Measurements from ENCODE around the gene MALT1.

The MALT1 gene, protein sequence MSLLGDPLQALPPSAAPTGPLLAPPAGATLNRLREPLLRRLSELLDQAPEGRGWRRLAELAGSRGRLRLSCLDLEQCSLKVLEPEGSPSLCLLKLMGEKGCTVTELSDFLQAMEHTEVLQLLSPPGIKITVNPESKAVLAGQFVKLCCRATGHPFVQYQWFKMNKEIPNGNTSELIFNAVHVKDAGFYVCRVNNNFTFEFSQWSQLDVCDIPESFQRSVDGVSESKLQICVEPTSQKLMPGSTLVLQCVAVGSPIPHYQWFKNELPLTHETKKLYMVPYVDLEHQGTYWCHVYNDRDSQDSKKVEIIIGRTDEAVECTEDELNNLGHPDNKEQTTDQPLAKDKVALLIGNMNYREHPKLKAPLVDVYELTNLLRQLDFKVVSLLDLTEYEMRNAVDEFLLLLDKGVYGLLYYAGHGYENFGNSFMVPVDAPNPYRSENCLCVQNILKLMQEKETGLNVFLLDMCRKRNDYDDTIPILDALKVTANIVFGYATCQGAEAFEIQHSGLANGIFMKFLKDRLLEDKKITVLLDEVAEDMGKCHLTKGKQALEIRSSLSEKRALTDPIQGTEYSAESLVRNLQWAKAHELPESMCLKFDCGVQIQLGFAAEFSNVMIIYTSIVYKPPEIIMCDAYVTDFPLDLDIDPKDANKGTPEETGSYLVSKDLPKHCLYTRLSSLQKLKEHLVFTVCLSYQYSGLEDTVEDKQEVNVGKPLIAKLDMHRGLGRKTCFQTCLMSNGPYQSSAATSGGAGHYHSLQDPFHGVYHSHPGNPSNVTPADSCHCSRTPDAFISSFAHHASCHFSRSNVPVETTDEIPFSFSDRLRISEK

DNA sequence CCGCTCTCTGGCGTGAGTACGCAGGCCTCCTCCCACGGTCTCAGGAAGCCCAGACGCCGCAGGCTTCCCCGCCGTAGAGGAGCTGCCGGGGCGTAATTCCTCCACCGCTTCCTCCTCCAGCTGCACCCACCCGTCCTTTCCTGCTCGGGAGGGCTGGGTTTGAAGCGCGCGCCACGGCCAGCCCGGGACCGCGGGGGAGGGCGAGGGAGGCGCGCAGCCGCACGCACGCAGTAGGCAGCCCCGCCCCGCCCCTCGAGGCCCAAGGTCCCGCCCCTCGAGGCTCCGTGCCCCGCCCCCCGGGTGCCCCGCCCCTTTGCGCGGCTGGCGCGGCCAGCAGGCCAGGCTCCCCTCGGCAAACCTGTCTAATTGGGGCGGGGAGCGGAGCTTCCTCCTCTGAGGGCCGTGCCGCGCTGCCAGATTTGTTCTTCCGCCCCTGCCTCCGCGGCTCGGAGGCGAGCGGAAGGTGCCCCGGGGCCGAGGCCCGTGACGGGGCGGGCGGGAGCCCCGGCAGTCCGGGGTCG is at the start of gene MALT1:
TSS of gene MALT1 (plus strand) at position 355 of the 521 bp plus-strand sequence. CDS start 179 bp downstream, outside the sequence.
- H3K27ac ChIP-seq (ENCODE audit: low read depth, low read length) = peak within 1 kb of the TSS; percentile 80
- peaks cover 5% of the 10 kb centered on the region; the same call in 1 of the 2 replicates for H3K36me3 ChIP-seq (ENCODE audit: low read length)
- H3K9ac ChIP-seq (ENCODE audit: low read length) = peak within 1 kb of the TSS; percentile 79
- H4K20me1 ChIP-seq (ENCODE audit: low read depth, low read length) = 0 out of 2 replicates have a peak, but pooled peaks cover 8% of the 10 kb centered on the region
- peaks cover 33% of the 10 kb centered on the region; the same call in 1 of the 2 replicates for H3K79me2 ChIP-seq (ENCODE audit: insufficient read depth, low read length)
- peak within 1 kb of the TSS; percentile 90 for H3K4me3 ChIP-seq (ENCODE audit: insufficient read depth, low read length, poor library complexity, severe bottlenecking)
- no peaks in the 10 kb centered on the region for H3K27me3 ChIP-seq (ENCODE audit: low read length)
- H3K4me2 ChIP-seq (ENCODE audit: low read depth, low read length, poor library complexity, severe bottlenecking) = peak within 1 kb of the TSS; percentile 79
- H3K9me3 ChIP-seq (ENCODE audit: insufficient read depth, low read length) = no peaks in the 10 kb centered on the region
- peak within 1 kb of the TSS; percentile 66 for H2AFZ ChIP-seq (ENCODE audit: low read depth, low read length, severe bottlenecking)
- H3K9me2 ChIP-seq (replicated peaks; ENCODE audit: insufficient read depth, low read length) = no peaks in the 10 kb centered on the region
- H3F3A ChIP-seq (ENCODE audit: insufficient read depth) = peaks cover 14% of the 10 kb centered on the region
- TF ChIP-seq EZH2phosphoT487 (conservative IDR thresholded peaks at IDR 0.05; ENCODE audit: low read length) = no peak
- TF ChIP-seq, protein P1, sequence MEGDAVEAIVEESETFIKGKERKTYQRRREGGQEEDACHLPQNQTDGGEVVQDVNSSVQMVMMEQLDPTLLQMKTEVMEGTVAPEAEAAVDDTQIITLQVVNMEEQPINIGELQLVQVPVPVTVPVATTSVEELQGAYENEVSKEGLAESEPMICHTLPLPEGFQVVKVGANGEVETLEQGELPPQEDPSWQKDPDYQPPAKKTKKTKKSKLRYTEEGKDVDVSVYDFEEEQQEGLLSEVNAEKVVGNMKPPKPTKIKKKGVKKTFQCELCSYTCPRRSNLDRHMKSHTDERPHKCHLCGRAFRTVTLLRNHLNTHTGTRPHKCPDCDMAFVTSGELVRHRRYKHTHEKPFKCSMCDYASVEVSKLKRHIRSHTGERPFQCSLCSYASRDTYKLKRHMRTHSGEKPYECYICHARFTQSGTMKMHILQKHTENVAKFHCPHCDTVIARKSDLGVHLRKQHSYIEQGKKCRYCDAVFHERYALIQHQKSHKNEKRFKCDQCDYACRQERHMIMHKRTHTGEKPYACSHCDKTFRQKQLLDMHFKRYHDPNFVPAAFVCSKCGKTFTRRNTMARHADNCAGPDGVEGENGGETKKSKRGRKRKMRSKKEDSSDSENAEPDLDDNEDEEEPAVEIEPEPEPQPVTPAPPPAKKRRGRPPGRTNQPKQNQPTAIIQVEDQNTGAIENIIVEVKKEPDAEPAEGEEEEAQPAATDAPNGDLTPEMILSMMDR (IDR thresholded peaks at IDR 0.05; ENCODE audit: insufficient read depth, low read length, poor library complexity, severe bottlenecking) = no peak

DNA sequence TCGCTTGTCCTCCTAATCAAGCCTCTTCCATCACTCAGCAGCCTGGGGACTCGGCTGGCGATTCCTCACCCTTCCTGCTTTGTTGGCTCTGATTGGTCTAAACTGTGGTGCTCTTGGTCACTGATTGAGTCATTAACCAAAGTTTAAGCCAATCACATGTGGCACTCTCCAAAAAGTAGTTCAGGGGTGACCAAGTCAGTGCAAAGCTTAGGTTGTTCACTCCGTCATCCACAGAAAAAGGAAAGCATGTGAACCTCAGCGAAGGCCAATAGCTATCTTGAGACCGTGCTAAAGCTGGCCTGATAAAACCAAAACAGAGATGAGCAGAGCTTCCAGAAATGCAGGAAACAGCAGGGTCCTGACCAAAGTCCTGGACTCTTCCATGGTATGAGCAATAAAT is 47.3 kb upstream of the MALT1 start:
- TF ChIP-seq EZH2phosphoT487 (conservative IDR thresholded peaks at IDR 0.05; ENCODE audit: low read length) = no peak
- TF ChIP-seq, protein P1 (IDR thresholded peaks at IDR 0.05; ENCODE audit: insufficient read depth, low read length, poor library complexity, severe bottlenecking) = no peak
- Histone ChIP-seq H3K27ac (ENCODE audit: low read depth, low read length) (no peak overlapping the region), H3K4me3 (ENCODE audit: insufficient read depth, low read length, poor library complexity, severe bottlenecking) (no peak overlapping the region), H3K79me2 (ENCODE audit: insufficient read depth, low read length) (no peaks in the 10 kb centered on the region), H3K4me2 (ENCODE audit: low read depth, low read length, poor library complexity, severe bottlenecking) (no peak overlapping the region), H3K9me3 (ENCODE audit: insufficient read depth, low read length) (no peaks in the 10 kb centered on the region), H3K9me2 (replicated peaks; ENCODE audit: insufficient read depth, low read length) (no peaks in the 10 kb centered on the region), H4K20me1 (ENCODE audit: low read depth, low read length) (no peaks in the 10 kb centered on the region), H3K36me3 (ENCODE audit: low read length) (no peaks in the 10 kb centered on the region), H3K27me3 (ENCODE audit: low read length) (no peaks in the 10 kb centered on the region), H3F3A (ENCODE audit: insufficient read depth) (no peaks in the 10 kb centered on the region), H2AFZ (ENCODE audit: low read depth, low read length, severe bottlenecking) (no peak overlapping the region), H3K9ac (ENCODE audit: low read length) (no peak overlapping the region)

DNA sequence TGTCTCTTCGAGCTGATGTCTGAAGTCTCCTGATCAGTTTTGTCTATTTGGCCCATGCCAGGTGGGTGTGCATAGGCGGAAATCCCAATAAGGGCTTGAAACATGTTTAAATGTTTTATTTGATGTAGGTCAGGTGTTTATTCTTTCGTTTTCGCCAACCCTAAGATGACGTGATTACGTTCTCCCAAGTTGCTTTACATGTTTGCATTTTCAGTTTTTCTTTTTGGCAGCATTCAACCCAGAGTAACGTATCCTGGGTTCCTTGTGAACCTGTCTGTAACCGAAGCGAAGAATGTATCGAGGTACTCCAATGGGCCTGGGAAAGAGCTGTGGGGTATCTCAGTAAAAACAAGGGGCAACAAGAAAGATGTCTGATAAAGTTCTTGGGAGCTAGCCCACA is 45.4 kb upstream of the MALT1 start:
- Histone ChIP-seq H3K36me3 (ENCODE audit: low read length) (no peaks in the 10 kb centered on the region), H3F3A (ENCODE audit: insufficient read depth) (no peaks in the 10 kb centered on the region), H4K20me1 (ENCODE audit: low read depth, low read length) (no peaks in the 10 kb centered on the region), H3K9me2 (replicated peaks; ENCODE audit: insufficient read depth, low read length) (no peaks in the 10 kb centered on the region), H3K4me3 (ENCODE audit: insufficient read depth, low read length, poor library complexity, severe bottlenecking) (no peak overlapping the region), H3K27me3 (ENCODE audit: low read length) (no peaks in the 10 kb centered on the region), H3K9ac (ENCODE audit: low read length) (no peak overlapping the region), H3K9me3 (ENCODE audit: insufficient read depth, low read length) (no peaks in the 10 kb centered on the region), H3K4me2 (ENCODE audit: low read depth, low read length, poor library complexity, severe bottlenecking) (no peak overlapping the region), H2AFZ (ENCODE audit: low read depth, low read length, severe bottlenecking) (no peak overlapping the region), H3K27ac (ENCODE audit: low read depth, low read length) (no peak overlapping the region), H3K79me2 (ENCODE audit: insufficient read depth, low read length) (no peaks in the 10 kb centered on the region)
- TF ChIP-seq EZH2phosphoT487 (conservative IDR thresholded peaks at IDR 0.05; ENCODE audit: low read length) = no peak
- TF ChIP-seq, protein P1 (IDR thresholded peaks at IDR 0.05; ENCODE audit: insufficient read depth, low read length, poor library complexity, severe bottlenecking) = no peak

All from SU-DHL-6 (cell line).